Transverse colon (tissue), 4 donors: ENCODE measurements around the gene TXNIP. TPM values are rescaled to one million over a fixed set of nuclear protein-coding genes. Genes with fewer than 3 reads are reported as not detected.
A peak's percentile ranks its signal among the peaks of the same experiment; 100 is the strongest.

Experiments used
- DNase-seq: peaks from one replicate; pipeline ENCODE4 v3.0.0-alpha.2; 2019
- H3K27ac ChIP-seq, 4 donors: fragments of 200-600 bp; sonication (generic); 2 replicates each; pipeline ENCODE4 v1.5.1; 2016 to 2018; ENCODE audit warnings: inconsistent platforms in 4 of 4
- H3K27me3 ChIP-seq: fragments of 200-600 bp; sonication (generic); 2 replicates; pipeline ENCODE4 v1.5.1; 2017; ENCODE audit warnings: inconsistent platforms
- H3K36me3 ChIP-seq, 4 donors: fragments of 200-600 bp; sonication (generic); 2 replicates each; pipeline ENCODE4 v1.5.1; 2017 to 2019; ENCODE audit warnings: inconsistent platforms in 4 of 4
- H3K4me1 ChIP-seq, 4 donors: fragments of 200-600 bp; sonication (generic); 2 replicates each; pipeline ENCODE4 v1.5.1; 2017 to 2020; ENCODE audit warnings: inconsistent platforms in 4 of 4
- H3K4me3 ChIP-seq, 4 donors: fragments of 200-600 bp; sonication (generic); 1 replicate in 1 of 4; 2 replicates in 3 of 4; pipeline versions ENCODE4 v1.5.1 to v1.6.1; 2017 to 2019; ENCODE audit warnings: inconsistent platforms in 4 of 4
- H3K9me3 ChIP-seq, 2 donors: fragments of 200-600 bp; sonication (generic); 2 replicates each; pipeline ENCODE4 v1.5.1; 2017 to 2019; ENCODE audit warnings: inconsistent platforms in 2 of 2
- EP300 ChIP-seq: sonication (generic); formaldehyde crosslinking; IDR thresholded peaks from one replicate; pipeline ENCODE4 v1.6.1; 2017; ENCODE audit warnings: antibody characterized with exemption, low read depth
- POLR2A ChIP-seq: fragments of 450-650 bp; IDR thresholded peaks from one replicate; pipeline ENCODE4 v1.6.1; 2016; ENCODE audit warnings: antibody characterized with exemption, mild to moderate bottlenecking, moderate library complexity
- POLR2AphosphoS5 ChIP-seq, 3 donors: sonication (generic); formaldehyde crosslinking; IDR thresholded peaks; one replicate each; pipeline ENCODE4 v1.6.1; 2016; ENCODE audit warnings: antibody characterized with exemption in 3 of 3
- WGBS, 2 donors: methylation state at CpG; one replicate each; pipeline ENCODE4 v1.1.5; 2018; ENCODE audit warnings: low coverage in 1 of 2; 5-methylcytosine and 5-hydroxymethylcytosine counted together
- in situ Hi-C, 4 donors: fragments of 200-750 bp; cut with MboI; loops; one replicate each; pipeline versions ENCODE4 v1.15.0 to v1.15.1; 2017; ENCODE audit warnings: low sequenced_read_pairs in 3 of 4, low pct_ligation_motif_present in 1 of 4, low pct_unique_long_range_greater_than_20kb in 1 of 4
- intact Hi-C: fragments of 100-400 bp; cut with DNase I; formaldehyde crosslinking; loops from one replicate; pipeline ENCODE4 v1.15.1; 2023; ENCODE audit warnings: low total_unique reads
- total RNA-seq, 4 donors: library from RNA; depleted of rRNA; stranded (reverse); fragments of >200 nt; gene quantifications; one replicate each; pipeline ENCODE4 v1.1.0, GENCODE V29; 2016
- TF ChIP-seq, protein P1 (sequence below), 5 experiments: fragments of 200-600 bp in 3 of 5; fragments of 450-650 bp in 2 of 5; sonication (generic) in 3 of 5; IDR thresholded peaks; 1 replicate in 2 of 5; 2 replicates in 3 of 5; pipeline ENCODE4 v1.5.1; 2016 to 2017; ENCODE audit warnings: antibody characterized with exemption in 5 of 5, inconsistent platforms in 3 of 5, mild to moderate bottlenecking in 2 of 5, moderate library complexity in 1 of 5

The TXNIP gene
- total RNA-seq, 4 donors from 2014 or later: 296 to 2,602 (median 982) TPM

DNA sequence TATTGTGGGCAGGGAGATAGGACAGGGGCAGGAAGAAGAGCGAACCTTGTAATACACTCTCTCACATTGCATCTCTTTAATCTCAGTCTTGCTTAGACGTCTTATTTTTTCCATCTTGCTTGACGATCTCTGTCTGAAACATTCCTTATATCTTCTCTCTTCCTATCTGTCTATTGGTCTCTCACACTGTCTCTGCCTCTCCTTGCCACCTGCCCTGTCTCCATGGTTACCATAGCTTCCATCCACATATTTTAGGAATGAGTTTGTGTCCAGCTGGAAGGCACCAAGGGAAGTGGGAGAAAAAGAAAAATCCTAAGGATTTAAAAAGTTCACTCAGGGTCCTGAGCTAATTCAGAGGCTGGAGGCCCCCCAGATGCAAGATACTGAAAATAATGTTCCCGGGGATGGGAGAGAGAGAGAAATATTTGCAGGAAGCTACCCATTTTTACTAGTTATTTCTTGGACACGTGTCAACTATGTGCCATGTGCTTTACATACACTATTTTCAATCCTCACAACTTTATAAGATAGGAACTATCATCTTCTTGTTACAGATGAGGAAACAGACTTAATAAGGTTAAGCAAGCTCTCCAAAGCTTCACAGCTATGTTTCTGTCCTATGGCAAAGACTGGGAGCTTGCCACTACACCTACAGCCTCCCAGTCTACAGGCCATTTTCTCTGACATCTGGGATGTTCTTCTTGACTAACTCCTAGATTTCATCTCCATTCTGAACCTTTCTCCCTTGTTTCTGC lies 32.9 kb downstream of the TXNIP start:
- in situ Hi-C loops: no loop called here
- Histone ChIP-seq H3K4me3 (peak overlapping the region in 3 of 4 donors; percentile 39 to 76 (median 58)), H3K9me3 (peaks cover 0 to 4% of the 10 kb centered on the region in 2 donors), H3K27ac (peak overlapping the region; percentile 87 to 95 (median 90)), H3K36me3 (no peaks in the 10 kb centered on the region), H3K27me3 (peaks cover 36% of the 10 kb centered on the region), H3K4me1 (peaks cover 21 to 58% (median 45%) of the 10 kb centered on the region in 4 donors)
- DNase-seq: no peak
- intact Hi-C loops: no loop called here
- 16 to 29% methylated on average over 5 of the region's 5 CpGs for WGBS, 2 donors
- TF ChIP-seq POLR2AphosphoS5 (IDR thresholded peaks at IDR 0.05): no peak

DNA sequence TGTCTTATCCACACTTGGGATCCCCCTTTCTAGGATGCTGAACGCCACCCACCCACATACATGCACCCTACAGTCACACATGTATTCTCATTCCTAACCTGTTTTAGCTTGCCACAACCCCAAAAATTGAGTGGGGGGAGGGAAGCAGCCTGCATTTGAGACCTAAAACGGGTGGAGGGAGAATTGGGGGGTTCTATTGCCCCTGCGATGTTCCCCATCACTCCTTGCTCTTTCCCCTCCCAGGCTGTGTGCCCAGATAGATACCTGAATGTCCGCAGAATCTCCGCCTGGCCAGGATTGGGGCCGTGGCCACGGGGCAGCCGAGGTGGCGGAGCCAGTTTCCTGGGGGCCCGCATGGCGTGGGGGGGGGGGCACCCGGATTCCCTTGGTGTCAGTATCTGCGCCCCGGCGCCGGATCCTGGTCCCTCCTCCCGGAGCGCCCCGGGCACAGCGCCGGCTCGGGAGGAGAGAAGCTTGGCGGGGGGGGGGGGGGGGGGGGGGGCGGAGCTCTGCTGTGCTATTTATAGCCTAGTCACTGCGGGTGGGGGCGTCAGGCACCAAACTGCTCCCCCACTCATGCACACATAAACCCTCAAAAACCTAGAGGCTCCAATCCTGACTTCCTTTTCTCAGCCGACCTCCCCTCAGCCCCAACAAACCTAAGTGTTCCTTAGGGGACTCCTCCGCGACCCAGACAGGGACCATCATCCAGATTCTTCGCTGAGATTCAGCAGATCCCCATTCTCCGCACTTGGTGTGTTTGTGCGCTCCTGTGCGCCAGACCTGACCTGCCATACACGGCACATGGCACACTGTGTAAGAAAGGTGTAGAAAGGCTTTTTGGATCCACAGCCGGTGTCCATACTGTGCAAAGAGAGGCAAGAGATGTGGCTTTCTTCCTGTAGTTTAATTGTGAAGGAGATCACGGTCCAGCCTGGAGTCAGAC lies 33.9 kb downstream of the TXNIP start:
- no peaks in the 10 kb centered on the region for H3K36me3 ChIP-seq
- peak overlapping the region; percentile 87 to 95 (median 90) for H3K27ac ChIP-seq
- 0 to 2% methylated on average over 4 to 27 of the region's 36 CpGs for WGBS, 2 donors
- peaks cover 0 to 4% of the 10 kb centered on the region in 2 donors for H3K9me3 ChIP-seq
- TF ChIP-seq EP300: no peak
- no peak for TF ChIP-seq POLR2AphosphoS5 (IDR thresholded peaks at IDR 0.05)
- TF ChIP-seq, protein P1, sequence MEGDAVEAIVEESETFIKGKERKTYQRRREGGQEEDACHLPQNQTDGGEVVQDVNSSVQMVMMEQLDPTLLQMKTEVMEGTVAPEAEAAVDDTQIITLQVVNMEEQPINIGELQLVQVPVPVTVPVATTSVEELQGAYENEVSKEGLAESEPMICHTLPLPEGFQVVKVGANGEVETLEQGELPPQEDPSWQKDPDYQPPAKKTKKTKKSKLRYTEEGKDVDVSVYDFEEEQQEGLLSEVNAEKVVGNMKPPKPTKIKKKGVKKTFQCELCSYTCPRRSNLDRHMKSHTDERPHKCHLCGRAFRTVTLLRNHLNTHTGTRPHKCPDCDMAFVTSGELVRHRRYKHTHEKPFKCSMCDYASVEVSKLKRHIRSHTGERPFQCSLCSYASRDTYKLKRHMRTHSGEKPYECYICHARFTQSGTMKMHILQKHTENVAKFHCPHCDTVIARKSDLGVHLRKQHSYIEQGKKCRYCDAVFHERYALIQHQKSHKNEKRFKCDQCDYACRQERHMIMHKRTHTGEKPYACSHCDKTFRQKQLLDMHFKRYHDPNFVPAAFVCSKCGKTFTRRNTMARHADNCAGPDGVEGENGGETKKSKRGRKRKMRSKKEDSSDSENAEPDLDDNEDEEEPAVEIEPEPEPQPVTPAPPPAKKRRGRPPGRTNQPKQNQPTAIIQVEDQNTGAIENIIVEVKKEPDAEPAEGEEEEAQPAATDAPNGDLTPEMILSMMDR (IDR thresholded peaks at IDR 0.05): no peak
- no peak for TF ChIP-seq POLR2A
- in situ Hi-C loops (no loop called here), intact Hi-C loops (no loop called here)
- H3K4me3 ChIP-seq: peak overlapping the region; percentile 42 to 67 (median 47)
- H3K4me1 ChIP-seq: peaks cover 25 to 63% (median 49%) of the 10 kb centered on the region in 4 donors
- H3K27me3 ChIP-seq: peaks cover 36% of the 10 kb centered on the region
- DNase-seq: peak; percentile 38

DNA sequence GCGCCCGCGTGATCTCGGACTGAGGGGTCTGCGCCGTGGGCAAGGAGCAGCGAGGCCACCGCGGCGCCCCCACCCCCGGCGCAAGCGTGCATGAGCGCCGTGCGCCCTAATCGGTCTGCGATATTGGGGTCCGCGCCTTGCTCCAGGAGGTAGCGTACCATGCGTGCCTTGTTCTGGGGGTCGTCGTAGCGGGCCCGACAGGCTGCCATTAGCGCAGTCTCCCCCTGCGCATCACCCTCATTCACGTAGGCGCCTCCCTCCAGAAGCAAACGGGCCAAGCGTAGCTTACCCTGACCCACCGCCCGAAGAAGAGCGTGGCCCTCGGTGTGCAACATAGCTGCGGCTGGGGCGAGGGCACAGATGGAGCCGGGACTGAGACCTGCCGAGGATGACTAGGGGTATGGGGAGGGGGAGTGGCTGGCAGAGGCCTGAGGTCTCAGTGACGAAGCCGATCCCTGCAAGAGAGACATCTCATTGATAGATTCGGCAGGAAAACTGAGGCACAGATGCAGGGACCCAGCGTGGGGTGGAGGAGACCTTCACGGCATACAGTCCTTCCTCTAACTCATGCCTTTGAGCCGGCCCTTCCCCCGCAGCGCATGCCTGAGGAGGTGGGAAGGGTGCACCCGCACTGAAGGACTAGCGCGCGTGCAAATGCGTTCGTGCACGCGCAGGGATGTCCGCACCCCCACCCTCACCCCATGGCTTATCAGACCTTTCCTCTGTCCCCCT lies 34.8 kb downstream of the TXNIP start:
- TF ChIP-seq EP300 (no peak), POLR2AphosphoS5 (IDR thresholded peaks at IDR 0.05) (no peak), POLR2A (no peak)
- TF ChIP-seq, protein P1 (IDR thresholded peaks at IDR 0.05): no peak
- peaks cover 36% of the 10 kb centered on the region for H3K27me3 ChIP-seq
- WGBS, 2 donors: 4% methylated on average over 54 of the region's 57 CpGs; no CpG with 5 or more reads in 1 of the 2 donors

DNA sequence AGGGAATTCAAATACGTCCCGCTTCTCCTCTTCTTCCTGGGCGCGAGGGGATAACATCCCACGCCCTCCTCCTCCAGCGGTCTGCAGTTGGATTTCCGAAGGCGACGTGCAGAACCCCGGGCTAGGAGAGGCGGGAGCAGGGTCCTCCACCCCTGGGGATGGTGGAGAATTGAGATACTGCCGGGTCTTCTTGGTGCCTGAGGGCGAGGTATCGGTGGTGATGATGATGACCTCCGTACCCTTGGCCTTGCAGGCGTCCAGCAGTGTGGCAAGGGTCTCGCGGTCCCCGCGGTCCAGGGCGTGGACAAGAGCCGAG lies 35.3 kb downstream of the TXNIP start:
- intact Hi-C loops (no loop called here), in situ Hi-C loops (no loop called here)
- WGBS, 2 donors: 1% methylated on average over 22 of the region's 22 CpGs; no CpG with 5 or more reads in 1 of the 2 donors
- peaks cover 29 to 75% (median 51%) of the 10 kb centered on the region in 4 donors for H3K4me1 ChIP-seq
- no peak for DNase-seq
- TF ChIP-seq, protein P1 (IDR thresholded peaks at IDR 0.05): no peak
- no peak for TF ChIP-seq POLR2A
- TF ChIP-seq EP300: no peak
- no peak for TF ChIP-seq POLR2AphosphoS5 (IDR thresholded peaks at IDR 0.05)
- H3K27me3 ChIP-seq: peaks cover 36% of the 10 kb centered on the region
- H3K4me3 ChIP-seq: peak overlapping the region; percentile 42 to 67 (median 47)
- H3K27ac ChIP-seq: peak overlapping the region; percentile 87 to 95 (median 90)
- H3K36me3 ChIP-seq: no peaks in the 10 kb centered on the region
- H3K9me3 ChIP-seq: no peaks in the 10 kb centered on the region

More for the DNA sequence above, 34.8 kb downstream of the TXNIP start:
- H3K4me1 ChIP-seq: peaks cover 25 to 69% (median 50%) of the 10 kb centered on the region in 4 donors
- in situ Hi-C loops (no loop called here), intact Hi-C loops (no loop called here)
- peak overlapping the region; percentile 42 to 67 (median 47) for H3K4me3 ChIP-seq
- peak; percentile 63 for DNase-seq
- no peaks in the 10 kb centered on the region for H3K9me3 ChIP-seq
- H3K27ac ChIP-seq: peak overlapping the region; percentile 87 to 95 (median 90)
- H3K36me3 ChIP-seq: no peaks in the 10 kb centered on the region
